ENCODE data around the gene RSAD2.
"Not testable (repeated sequence)": the region's sequence is repeated elsewhere in the genome, so short reads cannot be mapped to it uniquely, and the experiment has no call there.

The RSAD2 gene

GRCh38 chr2:6877402-6878304, at the start of gene RSAD2:
Gene RSAD2 (plus strand): TSS chr2:6877777. CDS start chr2:6877801, 24 bp downstream.
- peak; percentile 24 for DNase-seq

GRCh38 chr2:6828299-6828584, 49.3 kb upstream of the RSAD2 start:
- peak; percentile 53 for DNase-seq

- no peak for DNase-seq
These were observed 46.3 kb upstream of the RSAD2 start for GRCh38 chr2:6831229-6831628.

DNA sequence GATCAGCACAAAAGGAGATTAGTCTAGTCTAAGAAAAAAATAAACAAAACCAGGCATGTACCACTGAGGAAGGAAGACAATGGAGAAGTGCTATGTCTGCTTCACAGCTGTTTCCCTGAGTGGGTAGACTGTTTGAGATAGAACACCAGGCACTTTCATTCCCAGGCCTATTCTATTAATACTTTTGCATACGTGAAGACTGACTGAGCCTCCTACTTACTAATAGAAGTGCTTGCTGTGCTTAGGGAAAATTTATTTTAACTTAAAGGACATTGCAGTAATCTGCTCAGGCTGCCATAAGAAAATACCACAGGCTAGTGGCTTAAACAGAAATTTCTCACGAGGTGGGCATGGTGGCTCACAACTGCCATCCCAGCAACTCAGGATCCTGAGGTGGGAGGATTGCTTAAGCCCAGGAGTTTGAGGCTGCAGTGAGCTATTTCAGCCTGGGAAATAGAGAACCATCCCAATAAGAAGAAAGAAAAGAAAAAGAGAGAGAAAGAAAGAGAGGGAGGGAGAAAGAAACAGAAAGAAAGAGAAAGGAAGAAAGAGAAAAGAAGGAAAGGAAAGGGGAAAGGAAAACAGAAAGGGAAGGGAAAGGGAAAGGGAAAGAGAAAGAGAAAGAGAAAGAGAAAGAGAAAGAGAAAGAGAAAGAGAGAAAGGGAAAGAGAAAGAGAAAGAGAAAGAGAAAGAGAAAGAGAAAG, 44.8 kb upstream of the RSAD2 start:
- DNase-seq: no peak

GRCh38 chr2:6833300-6833604, 44.3 kb upstream of the RSAD2 start:
- no peak for DNase-seq

- no peak for DNase-seq
These were observed 43.4 kb upstream of the RSAD2 start for GRCh38 chr2:6834163-6834562.

DNA sequence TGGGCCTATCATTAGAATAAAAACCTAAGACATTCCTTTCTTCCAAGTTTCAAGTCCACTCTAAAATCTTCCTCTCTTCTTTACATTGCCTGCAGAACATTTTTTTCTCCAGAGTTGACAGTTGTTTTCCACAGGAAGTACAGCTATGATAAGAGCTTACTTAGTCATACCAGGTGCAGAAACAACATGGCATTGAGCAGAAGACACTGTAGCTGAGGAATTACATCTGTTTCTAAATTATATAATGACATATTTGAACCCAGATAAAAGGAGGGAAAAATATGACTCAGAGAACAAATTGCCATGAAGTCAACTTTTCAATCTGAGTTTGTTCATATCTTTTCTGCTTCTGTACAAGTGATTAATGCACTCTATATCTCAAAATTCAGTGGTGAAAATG, 42.1 kb upstream of the RSAD2 start:
- no peak for DNase-seq

DNA sequence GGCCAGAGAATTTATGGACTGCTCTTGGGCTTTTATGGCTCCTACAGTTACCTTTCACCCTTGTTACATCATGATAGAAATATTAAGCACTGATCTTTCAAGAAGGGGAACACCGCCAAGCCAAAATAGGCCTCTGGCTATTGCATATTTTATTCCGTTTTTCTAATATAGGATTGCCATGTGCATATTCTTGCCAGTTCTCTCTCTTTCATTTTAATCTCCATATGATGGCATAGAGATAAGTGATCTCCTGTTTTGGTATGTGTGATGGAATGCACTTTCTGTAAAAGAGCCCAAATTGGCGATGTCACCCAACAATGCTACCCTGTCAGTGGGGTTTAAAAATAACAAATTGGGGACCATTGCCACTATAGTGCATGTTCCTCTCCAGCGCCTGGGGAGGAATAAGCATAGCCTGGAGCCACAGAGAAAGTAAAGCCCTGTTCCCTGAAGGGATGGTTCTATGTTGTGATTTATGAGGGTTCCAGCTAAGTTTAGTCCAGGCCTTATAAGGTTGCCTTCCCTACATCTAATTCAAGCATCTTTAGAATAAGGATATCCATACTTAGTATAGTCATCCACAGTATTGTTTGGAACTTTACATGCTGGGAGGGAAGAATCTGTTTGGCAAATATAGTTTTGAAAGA, 38.8 kb upstream of the RSAD2 start:
- DNase-seq: no peak

DNA sequence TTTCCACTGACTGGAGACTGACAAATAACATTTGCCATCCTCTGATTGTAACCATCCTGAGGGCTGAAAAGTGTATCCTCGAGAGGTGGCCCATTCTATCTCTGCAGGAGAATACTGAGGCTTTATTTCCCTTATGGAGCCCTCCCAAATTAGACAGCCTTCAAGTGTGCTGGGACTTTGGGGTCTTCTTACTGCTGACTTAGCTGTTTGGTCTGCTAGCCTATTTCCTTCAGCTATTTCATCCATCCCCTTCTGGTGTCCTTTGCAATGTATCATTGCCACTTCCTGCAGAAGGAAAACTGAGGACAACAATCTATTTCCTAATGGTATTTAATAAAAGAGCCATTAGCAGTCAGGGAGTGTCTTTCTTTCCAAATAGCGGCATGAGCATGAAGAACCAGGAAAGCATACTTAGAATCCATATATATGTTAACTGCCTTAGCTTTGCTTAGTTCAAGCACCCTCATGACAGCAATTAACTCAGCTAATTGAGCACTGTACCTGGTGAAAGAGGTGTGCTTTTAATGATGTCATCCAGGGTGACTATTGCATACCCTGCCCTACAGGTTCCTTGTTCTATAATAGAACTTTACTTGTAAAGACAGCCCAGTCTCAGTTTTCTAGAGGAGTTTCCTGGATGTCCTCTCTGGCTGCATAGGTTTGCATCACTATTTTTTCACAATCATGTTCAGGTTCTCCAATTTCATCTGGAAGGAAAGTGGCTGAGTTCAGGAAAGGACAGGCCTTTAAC, 35.9 kb upstream of the RSAD2 start:
- DNase-seq: no peak

GRCh38 chr2:6845312-6845711, 32.3 kb upstream of the RSAD2 start:
- peak; percentile 30 for DNase-seq

DNA sequence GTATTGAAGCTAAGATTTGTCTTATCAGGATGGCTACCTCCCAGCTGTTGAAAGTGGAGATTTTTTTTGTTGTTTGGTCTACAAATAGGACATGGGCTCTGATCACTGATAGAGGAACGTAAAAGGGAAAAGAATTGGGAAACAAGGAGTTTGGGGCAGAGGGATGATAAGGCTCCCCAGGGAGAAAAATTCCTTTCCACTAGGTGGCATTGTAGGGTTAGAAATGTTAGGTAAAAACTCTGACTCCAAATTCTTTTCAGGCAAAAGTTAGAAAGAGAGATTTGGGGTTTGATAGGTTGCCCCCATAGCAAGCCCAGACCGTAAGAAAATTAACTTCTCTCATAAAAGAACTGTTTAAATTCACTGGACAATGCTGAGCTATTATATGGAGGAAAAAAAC, 31.7 kb upstream of the RSAD2 start:
- DNase-seq: no peak

GRCh38 chr2:6846540-6846939, 31.0 kb upstream of the RSAD2 start:
- DNase-seq: no peak

DNA sequence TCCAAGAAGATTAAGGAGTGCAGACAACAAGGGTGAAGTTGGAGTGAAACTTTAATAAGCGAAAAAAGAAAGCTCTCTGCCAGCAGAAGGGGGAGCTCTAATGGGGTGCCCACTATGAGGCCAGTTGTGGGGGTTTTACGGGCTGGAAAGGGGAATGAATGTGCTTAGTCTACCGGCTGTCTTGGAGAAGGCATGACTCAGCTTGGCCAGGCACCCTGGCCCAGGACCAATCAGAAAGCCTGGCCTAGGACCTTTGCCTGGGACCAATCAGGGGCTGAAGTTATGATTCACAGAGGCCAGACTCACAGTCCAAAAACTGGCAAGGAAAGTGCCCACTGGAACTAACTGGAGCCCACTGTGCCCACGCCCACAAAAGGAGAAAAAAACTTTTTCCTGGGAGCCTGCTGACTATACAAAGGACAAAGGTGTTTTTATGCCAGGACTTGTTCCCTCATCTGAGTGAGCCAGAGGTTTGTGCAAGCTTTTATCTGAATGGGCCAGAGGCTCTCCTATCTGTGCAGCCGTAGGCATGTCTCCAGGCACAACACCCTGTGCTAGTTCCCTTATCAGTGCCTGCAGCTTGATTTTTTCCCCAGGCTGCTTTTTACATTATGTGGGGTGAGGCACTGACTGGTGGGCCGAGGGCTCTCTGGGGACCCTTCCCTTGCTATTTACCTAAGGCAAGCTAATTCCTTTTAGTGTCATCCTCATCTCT, 30.5 kb upstream of the RSAD2 start:
- DNase-seq: no peak

- DNase-seq: no peak
These were observed 25.4 kb upstream of the RSAD2 start for GRCh38 chr2:6852195-6852594.

- DNase-seq: no peak
These were observed 23.2 kb upstream of the RSAD2 start for GRCh38 chr2:6854416-6854815.

DNA sequence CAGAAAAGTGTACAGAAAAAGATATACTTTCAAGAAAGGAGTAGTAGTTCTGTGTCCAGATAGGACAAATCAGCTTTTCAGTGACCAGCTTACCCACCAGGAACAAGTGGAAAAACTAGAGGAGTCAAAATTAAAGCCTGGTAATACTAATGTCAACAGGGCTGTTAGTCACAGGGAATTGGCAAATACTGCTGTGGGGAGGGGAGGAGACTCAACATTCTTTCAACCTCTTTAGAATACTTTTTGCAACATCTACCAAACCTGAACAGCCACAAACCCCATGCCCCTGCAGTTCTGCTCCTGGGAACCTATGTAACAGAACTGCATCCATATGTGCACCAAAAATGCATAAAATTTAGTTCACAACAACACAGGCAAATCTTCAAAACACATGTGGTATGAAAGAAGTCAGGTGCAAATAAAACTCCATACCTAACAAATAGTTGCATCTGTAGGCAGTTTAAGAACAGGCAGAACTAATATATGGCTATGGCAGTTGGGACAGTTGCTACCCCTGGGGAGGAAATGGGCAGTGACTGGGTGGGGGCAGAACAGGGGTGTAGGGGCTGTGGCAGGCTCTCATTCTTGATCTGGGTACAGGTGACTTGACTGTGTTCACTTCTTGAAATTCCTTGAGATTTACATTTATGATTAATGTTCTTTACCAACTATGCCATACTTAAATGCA, 21.6 kb upstream of the RSAD2 start:
- DNase-seq: peak; percentile 21

DNA sequence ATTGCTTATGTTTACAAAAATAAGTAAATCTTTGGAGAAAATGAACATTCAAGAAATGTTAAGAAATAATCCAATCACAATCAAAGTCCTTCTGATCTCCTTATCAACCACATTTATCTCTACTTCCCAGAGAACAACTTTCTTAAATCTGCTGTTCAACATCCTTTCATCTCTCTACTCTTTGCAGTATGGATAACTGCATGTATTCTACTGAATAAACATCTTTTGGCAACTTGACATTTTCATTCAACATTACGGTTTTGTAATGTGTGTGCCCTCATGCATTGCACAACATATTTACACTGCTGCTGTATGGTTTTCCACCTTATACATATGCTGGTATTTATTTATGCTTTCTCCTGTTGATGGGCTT, 21.0 kb upstream of the RSAD2 start:
- DNase-seq: no peak

- DNase-seq: not testable (repeated sequence)
These were observed 19.0 kb upstream of the RSAD2 start for GRCh38 chr2:6858466-6859027.

GRCh38 chr2:6860296-6860695, 17.3 kb upstream of the RSAD2 start:
- no peak for DNase-seq

DNA sequence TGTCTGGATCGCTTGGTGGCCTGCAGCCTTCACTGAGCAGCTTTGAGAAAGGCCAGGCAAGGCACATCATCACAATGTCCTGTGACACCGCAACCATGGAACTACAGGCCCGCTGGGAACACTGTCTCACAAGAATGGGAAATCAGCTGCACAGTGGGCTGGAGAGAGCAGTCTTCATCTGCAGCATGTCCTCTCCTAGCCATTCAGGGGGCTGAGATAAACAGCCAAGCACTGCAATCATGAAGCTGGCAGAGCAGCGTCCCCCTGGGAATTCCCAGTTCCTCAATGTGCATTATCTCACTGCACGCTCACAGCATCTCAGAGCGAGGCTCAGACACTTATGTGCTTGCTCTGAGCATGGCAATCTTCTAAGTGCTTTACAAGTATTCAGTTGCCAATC, 13.8 kb upstream of the RSAD2 start:
- DNase-seq: no peak

DNA sequence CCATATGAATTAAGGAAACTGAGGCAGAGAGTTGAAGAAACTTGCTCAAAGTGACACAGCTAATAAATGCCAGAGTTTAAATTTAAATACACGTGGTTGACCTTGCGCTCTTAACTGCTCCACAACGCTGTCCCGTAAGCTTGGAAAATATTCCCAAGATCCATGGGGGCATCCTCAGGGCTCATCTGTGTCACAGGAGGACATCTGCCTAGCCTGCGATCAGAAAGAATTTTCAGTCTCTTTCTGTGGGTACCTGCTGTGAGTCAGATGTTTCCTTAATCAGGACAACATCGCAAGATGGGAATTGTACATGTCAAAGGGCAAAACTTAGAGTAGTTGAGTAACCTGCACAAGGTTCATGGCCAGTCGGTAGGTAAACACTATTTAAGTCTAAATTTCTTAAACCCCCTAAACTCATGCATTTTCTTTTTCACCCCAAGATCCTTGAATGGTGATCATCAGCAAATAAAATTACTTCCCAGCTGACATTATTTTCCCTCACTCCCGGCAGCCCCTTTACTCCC, 13.3 kb upstream of the RSAD2 start:
- DNase-seq: no peak

DNA sequence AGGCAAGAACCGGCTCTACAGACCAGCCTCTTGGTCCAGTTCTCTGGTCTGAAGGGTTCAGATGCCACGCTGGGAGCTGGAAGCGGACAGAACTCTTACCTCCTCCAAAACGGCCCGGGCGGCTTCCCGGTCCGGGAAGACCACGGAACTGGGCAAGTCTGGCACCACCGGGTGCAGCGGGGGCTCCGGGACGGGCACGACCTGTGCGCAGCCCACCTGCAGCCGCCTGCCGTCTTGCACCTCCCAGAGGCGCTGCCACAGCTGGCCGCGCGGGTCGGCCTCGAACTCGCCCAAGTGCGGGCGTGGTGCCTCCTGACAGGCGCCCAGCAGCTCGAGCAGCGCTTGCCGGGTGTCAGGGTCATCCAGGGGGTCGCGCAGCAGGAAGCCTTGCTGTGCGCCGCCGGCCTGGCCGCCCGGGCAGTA, 12.6 kb upstream of the RSAD2 start:
- no peak for DNase-seq
